GM12873 (cell line): Measurements from ENCODE around the gene SATB1.

Experiments
- TF ChIP-seq, protein P1 (sequence below): IDR thresholded peaks from 2 replicates; pipeline ENCODE4 v1.5.1; 2012; ENCODE audit warnings: low read depth, mild to moderate bottlenecking, moderate library complexity, low read length, control low read depth; ENCODE audit not compliant: insufficient read depth; ENCODE audit errors: missing control alignments

The SATB1 gene

DNA sequence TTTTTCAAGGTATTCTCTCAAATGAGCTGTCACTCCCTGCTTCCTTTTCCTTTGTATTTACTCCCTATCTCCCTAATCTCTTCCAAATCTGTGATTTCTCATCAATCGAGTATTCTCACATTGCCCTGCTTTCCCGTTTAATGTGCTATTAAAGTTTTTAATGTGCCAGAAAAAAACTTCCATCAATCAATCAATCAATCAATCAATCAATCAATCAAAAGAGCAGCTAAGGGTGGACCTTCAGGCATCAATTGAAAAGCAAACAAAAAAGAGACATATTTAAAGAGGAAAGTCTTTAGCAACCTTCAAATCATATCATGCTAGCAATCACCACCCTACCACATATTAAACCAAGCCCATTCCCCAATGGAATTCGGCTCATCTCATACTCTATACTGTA is 58.9 kb downstream of the SATB1 start:
- TF ChIP-seq, protein P1, sequence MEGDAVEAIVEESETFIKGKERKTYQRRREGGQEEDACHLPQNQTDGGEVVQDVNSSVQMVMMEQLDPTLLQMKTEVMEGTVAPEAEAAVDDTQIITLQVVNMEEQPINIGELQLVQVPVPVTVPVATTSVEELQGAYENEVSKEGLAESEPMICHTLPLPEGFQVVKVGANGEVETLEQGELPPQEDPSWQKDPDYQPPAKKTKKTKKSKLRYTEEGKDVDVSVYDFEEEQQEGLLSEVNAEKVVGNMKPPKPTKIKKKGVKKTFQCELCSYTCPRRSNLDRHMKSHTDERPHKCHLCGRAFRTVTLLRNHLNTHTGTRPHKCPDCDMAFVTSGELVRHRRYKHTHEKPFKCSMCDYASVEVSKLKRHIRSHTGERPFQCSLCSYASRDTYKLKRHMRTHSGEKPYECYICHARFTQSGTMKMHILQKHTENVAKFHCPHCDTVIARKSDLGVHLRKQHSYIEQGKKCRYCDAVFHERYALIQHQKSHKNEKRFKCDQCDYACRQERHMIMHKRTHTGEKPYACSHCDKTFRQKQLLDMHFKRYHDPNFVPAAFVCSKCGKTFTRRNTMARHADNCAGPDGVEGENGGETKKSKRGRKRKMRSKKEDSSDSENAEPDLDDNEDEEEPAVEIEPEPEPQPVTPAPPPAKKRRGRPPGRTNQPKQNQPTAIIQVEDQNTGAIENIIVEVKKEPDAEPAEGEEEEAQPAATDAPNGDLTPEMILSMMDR = no peak

DNA sequence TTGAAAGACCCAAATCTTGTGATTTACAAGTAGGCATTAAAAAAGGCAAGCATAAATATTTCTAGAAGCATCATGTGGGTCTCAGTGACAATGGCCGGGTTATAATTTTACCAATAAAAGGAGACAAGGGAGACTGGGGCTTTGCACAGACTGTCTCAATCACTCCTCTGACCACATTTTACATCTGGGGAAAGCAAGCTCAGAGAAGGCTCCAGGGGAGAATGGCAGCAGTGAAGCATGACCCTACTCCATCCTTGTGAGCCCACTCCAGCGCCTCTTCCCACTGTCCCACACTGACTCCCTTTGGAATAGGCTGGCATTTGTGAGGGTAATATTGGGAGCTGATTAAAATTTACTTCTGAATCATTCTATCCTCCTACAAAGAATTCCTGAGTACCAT is 61.8 kb downstream of the SATB1 start:
- TF ChIP-seq, protein P1 = no peak

DNA sequence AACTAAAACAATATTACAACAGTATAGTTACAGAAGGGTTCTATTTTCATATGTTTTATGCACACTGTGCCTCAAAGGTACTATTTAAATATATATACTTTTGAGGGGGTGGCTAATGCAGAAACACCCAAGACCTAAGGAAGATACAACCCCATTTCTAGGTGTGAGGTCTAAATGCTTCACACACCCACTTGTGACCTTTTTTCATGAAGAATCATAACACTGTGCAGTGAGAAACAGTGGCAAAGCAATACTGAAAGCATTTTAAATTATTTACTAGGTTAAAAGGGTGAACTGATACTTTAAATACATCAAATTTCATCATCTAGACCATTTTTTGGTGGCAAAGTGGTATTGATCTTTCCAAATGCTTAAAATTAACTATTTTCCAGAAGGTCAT is 67.4 kb downstream of the SATB1 start:
- TF ChIP-seq, protein P1 = no peak

DNA sequence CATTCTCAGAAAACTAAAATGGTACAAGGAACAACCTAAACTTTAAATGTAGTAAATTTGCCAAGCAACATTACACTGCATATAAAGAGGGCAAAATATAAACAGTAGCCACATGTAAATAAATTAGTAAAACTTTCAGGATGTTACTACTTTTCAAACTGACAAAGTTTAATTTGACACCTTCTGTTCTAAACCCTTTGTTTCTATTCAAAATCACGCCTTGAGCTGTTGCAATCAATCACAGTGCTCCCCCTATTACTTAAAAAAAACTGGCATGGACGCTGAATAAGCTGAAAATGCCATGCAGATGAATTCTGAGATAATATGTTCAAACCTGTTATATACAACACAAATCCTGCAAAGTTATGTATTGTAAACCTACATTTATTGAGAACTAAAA is 69.3 kb downstream of the SATB1 start:
- TF ChIP-seq, protein P1 = no peak

DNA sequence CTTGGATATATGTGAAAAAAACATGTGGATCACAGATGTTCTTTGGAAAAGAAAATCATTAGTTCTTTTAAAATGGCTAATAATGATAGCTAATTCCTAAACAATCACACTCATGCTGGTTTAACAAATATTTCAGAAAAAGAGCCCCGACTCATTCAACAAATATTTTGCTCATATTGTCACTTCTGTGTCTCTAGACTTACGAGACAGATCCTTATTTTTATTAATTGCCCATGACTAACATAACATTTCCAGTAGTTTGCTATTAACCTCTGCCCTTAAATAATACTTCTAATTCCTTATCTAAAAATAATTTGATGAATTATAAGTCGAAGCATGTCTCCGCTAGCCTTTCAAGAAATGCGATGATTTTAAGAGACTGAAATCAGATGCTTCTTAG is 70.4 kb downstream of the SATB1 start:
- TF ChIP-seq, protein P1 = no peak

DNA sequence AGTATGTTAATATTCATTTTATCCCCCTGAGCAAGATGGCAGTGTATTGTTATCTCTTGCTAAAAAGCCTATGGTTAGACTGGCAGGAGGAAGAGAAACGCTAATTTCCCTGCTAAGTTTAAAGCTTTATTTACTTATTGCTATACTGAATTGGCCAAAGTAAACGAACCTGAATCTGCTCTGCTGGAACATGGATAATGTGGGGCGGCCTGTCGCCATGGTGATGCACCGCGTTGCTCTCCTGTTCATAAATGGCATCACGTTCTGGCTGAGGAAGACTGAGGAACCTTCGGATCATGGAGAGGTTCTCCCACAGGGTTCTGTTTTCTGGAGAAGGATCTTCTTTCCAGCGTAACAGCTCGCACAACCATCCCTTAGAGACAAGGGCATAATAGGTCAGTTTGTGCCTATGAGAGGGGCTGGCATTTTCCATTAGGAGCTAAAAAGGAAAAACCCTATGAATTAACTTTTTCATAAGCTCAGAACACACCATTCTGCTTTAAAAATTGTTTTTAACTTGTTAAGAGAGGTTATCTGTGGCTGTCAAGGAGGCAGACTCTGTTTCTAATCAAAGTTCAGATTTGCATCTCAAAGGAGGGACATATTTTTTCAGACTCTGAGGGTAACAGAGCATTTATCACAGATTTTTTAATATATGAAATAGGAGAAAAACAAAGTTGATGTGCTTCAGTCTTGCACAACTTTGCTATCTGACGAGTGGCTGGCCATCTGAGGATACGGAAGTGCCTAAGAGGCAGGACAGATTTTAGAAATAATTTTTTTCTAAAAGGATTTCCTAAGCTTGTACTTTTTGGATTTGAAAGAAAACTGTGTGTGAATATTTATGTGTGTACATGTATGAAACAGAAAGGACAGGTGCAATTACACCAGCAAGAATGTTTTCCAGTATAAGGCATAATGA is 73.1 kb downstream of the SATB1 start:
- TF ChIP-seq, protein P1 = no peak

DNA sequence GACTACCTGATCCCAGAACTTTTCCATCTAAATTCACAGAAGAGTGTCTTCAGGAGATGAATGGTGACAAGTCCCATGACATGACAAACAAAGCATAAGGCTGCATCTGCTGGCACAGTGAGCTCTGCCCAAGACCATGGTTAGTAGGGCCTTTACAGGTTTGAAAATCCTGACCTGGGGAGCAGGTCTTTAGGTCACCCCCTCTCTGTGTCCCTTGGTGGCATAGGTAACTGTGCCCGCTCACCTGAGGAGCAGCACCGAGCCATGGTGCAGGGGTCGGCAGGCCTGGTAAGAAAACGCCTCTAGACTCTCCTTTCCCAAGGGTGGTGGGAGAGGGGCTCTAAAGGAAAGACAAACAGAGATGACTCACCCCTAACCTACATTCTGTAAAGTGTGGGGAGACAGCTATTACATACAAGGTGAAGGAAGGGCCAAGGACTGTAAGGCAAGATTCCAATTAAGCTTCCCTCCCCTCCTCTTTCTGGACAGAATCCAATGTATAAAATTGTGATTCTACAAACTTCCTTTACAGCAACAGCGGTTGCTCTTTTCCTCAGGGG is 74.0 kb downstream of the SATB1 start:
- TF ChIP-seq, protein P1 = no peak
